ENCODE measurements around the gene COX4I2.

Gene COX4I2

GRCh38 chr20:31677553-31678260 lies 40.0 kb downstream of the COX4I2 start:
- Histone ChIP-seq H2AK5ac (ENCODE audit: low read length, severe bottlenecking) (peak overlapping the region; percentile 80), H3K36me3 (ENCODE audit: control insufficient read depth in 1 of 2, insufficient read depth in 2 of 2, low read depth in 1 of 2, low read length in 2 of 2) (peaks cover 64 to 83% of the 10 kb centered on the region in 2 experiments), H2BK120ac (ENCODE audit: low read depth, low read length) (peak overlapping the region; percentile 8), H3K4me1 (ENCODE audit: control insufficient read depth, insufficient read depth, low read depth, low read length) (peaks cover 48% of the 10 kb centered on the region), H4K8ac (ENCODE audit: low read length) (peak overlapping the region; percentile 25), H3K4me3 (ENCODE audit: insufficient read depth in 1 of 2, low read depth in 1 of 2, low read length in 2 of 2) (no peak overlapping the region), H3K9me3 (ENCODE audit: control insufficient read depth, low read length) (no peaks in the 10 kb centered on the region), H2AFZ (ENCODE audit: low read depth, low read length) (no peak overlapping the region), H4K91ac (ENCODE audit: low read length) (peak overlapping the region; percentile 53), H3K9ac (ENCODE audit: low read length) (no peak overlapping the region), H3K18ac (ENCODE audit: low read depth in 1 of 2, low read length in 2 of 2) (peak overlapping the region; percentile 49 to 93), H2BK12ac (ENCODE audit: low read length in 2 of 2) (peak overlapping the region; percentile 73 to 88), H3K4me2 (ENCODE audit: low read length, poor library complexity, severe bottlenecking) (no peak overlapping the region), H3K27me3 (ENCODE audit: control insufficient read depth in 1 of 2, insufficient read depth in 1 of 2, low read length in 2 of 2) (no peaks in the 10 kb centered on the region), H3K27ac (ENCODE audit: low read length, poor library complexity, severe bottlenecking) (peak overlapping the region; percentile 70), H3K4ac (ENCODE audit: low read depth in 1 of 2, low read length in 2 of 2) (peak overlapping the region; percentile 38 to 59), H2BK15ac (ENCODE audit: low read depth, poor library complexity, severe bottlenecking) (no peak overlapping the region), H3K79me1 (replicated peaks; ENCODE audit: low read length, poor library complexity, severe bottlenecking) (no peaks in the 10 kb centered on the region), H3K23ac (ENCODE audit: low read length in 2 of 2) (no peak overlapping the region), H2BK5ac (ENCODE audit: low read depth, low read length, poor library complexity, severe bottlenecking) (peak overlapping the region; percentile 19), H3K14ac (ENCODE audit: low read length in 2 of 2) (peak overlapping the region in 1 of 2 experiments; percentile 86)
- no peak for DNase-seq
- WGBS = 94% methylated on average over 2 of the region's 2 CpGs

- Histone ChIP-seq H3K27me3 (ENCODE audit: control insufficient read depth in 1 of 2, insufficient read depth in 1 of 2, low read length in 2 of 2) (no peaks in the 10 kb centered on the region), H3K4me3 (ENCODE audit: insufficient read depth in 1 of 2, low read depth in 1 of 2, low read length in 2 of 2) (no peak overlapping the region), H3K9me3 (ENCODE audit: control insufficient read depth, low read length) (no peaks in the 10 kb centered on the region), H2BK120ac (ENCODE audit: low read depth, low read length) (peak overlapping the region; percentile 65), H2BK15ac (ENCODE audit: low read depth, poor library complexity, severe bottlenecking) (no peak overlapping the region), H2AK5ac (ENCODE audit: low read length, severe bottlenecking) (peak overlapping the region; percentile 83), H3K4me2 (ENCODE audit: low read length, poor library complexity, severe bottlenecking) (no peak overlapping the region), H2BK12ac (ENCODE audit: low read length in 2 of 2) (peak overlapping the region; percentile 73 to 88), H3K23ac (ENCODE audit: low read length in 2 of 2) (peak overlapping the region in 1 of 2 experiments; percentile 17), H3K27ac (ENCODE audit: low read length, poor library complexity, severe bottlenecking) (peak overlapping the region; percentile 70), H3K79me1 (replicated peaks; ENCODE audit: low read length, poor library complexity, severe bottlenecking) (no peaks in the 10 kb centered on the region), H2AFZ (ENCODE audit: low read depth, low read length) (no peak overlapping the region), H2BK5ac (ENCODE audit: low read depth, low read length, poor library complexity, severe bottlenecking) (peak overlapping the region; percentile 19), H3K4me1 (ENCODE audit: control insufficient read depth, insufficient read depth, low read depth, low read length) (peaks cover 51% of the 10 kb centered on the region), H3K9ac (ENCODE audit: low read length) (peak overlapping the region; percentile 34), H4K91ac (ENCODE audit: low read length) (peak overlapping the region; percentile 81), H4K8ac (ENCODE audit: low read length) (peak overlapping the region; percentile 45), H3K14ac (ENCODE audit: low read length in 2 of 2) (no peak overlapping the region), H3K36me3 (ENCODE audit: control insufficient read depth in 1 of 2, insufficient read depth in 2 of 2, low read depth in 1 of 2, low read length in 2 of 2) (peaks cover 67 to 85% of the 10 kb centered on the region in 2 experiments), H3K18ac (ENCODE audit: low read depth in 1 of 2, low read length in 2 of 2) (peak overlapping the region; percentile 49 to 86), H3K4ac (ENCODE audit: low read depth in 1 of 2, low read length in 2 of 2) (peak overlapping the region; percentile 44 to 86)
- DNase-seq = peak; percentile 45
- WGBS = 62% methylated on average over 9 of the region's 9 CpGs
Observed at GRCh38 chr20:31678389-31679356, 41.0 kb downstream of the COX4I2 start.

- Histone ChIP-seq H2BK120ac (ENCODE audit: low read depth, low read length) (peak overlapping the region; percentile 65), H2AFZ (ENCODE audit: low read depth, low read length) (no peak overlapping the region), H3K14ac (ENCODE audit: low read length in 2 of 2) (no peak overlapping the region), H3K4me1 (ENCODE audit: control insufficient read depth, insufficient read depth, low read depth, low read length) (peaks cover 54% of the 10 kb centered on the region), H3K4me3 (ENCODE audit: insufficient read depth in 1 of 2, low read depth in 1 of 2, low read length in 2 of 2) (no peak overlapping the region), H2AK5ac (ENCODE audit: low read length, severe bottlenecking) (peak overlapping the region; percentile 83), H2BK12ac (ENCODE audit: low read length in 2 of 2) (peak overlapping the region; percentile 7 to 60), H3K9me3 (ENCODE audit: control insufficient read depth, low read length) (no peaks in the 10 kb centered on the region), H3K4me2 (ENCODE audit: low read length, poor library complexity, severe bottlenecking) (no peak overlapping the region), H3K4ac (ENCODE audit: low read depth in 1 of 2, low read length in 2 of 2) (peak overlapping the region; percentile 44 to 86), H3K9ac (ENCODE audit: low read length) (peak overlapping the region; percentile 34), H2BK5ac (ENCODE audit: low read depth, low read length, poor library complexity, severe bottlenecking) (peak overlapping the region; percentile 3), H3K18ac (ENCODE audit: low read depth in 1 of 2, low read length in 2 of 2) (peak overlapping the region; percentile 23 to 86), H3K36me3 (ENCODE audit: control insufficient read depth in 1 of 2, insufficient read depth in 2 of 2, low read depth in 1 of 2, low read length in 2 of 2) (peaks cover 70 to 86% of the 10 kb centered on the region in 2 experiments), H3K27ac (ENCODE audit: low read length, poor library complexity, severe bottlenecking) (peak overlapping the region; percentile 70), H3K23ac (ENCODE audit: low read length in 2 of 2) (peak overlapping the region in 1 of 2 experiments; percentile 76), H2BK15ac (ENCODE audit: low read depth, poor library complexity, severe bottlenecking) (no peak overlapping the region), H3K27me3 (ENCODE audit: control insufficient read depth in 1 of 2, insufficient read depth in 1 of 2, low read length in 2 of 2) (no peaks in the 10 kb centered on the region), H4K8ac (ENCODE audit: low read length) (peak overlapping the region; percentile 45), H3K79me1 (replicated peaks; ENCODE audit: low read length, poor library complexity, severe bottlenecking) (no peaks in the 10 kb centered on the region), H4K91ac (ENCODE audit: low read length) (peak overlapping the region; percentile 81)
- WGBS = 94% methylated on average over 9 of the region's 9 CpGs
- DNase-seq = no peak
Observed at GRCh38 chr20:31679357-31680285, 41.9 kb downstream of the COX4I2 start.

Data from mesenchymal stem cell (in vitro differentiated cells and primary cell).